Mesendoderm (in vitro differentiated cells): ENCODE results near the gene P2RX6.

Experiments used
- DNase-seq: peaks from one replicate; pipeline ENCODE4 v3.0.0; 2013
- H2AK5ac ChIP-seq: 2 replicates; pipeline ENCODE4 v1.6.1; 2013; ENCODE audit warnings: low read length, inconsistent platforms
- H2BK120ac ChIP-seq: 2 replicates; pipeline ENCODE4 v1.6.1; 2013; ENCODE audit warnings: low read depth, mild to moderate bottlenecking, low read length, moderate library complexity, mixed read lengths
- H2BK15ac ChIP-seq: replicated peaks from 2 replicates; pipeline ENCODE4 v1.6.1; 2013; ENCODE audit warnings: low read depth, mild to moderate bottlenecking, moderate library complexity
- H2BK5ac ChIP-seq: 2 replicates; pipeline ENCODE4 v1.6.1; 2013; ENCODE audit warnings: low read length, inconsistent platforms
- H3K18ac ChIP-seq: 2 replicates; pipeline ENCODE4 v1.6.1; 2013; ENCODE audit warnings: mild to moderate bottlenecking, low read length, mixed read lengths
- H3K23ac ChIP-seq: one replicate; pipeline ENCODE4 v1.6.1; 2013; ENCODE audit warnings: low read length
- H3K27ac ChIP-seq: 2 replicates; pipeline ENCODE4 v1.5.1; 2013; ENCODE audit warnings: low read depth, mild to moderate bottlenecking, inconsistent platforms, low read length, moderate library complexity
- H3K27me3 ChIP-seq: 2 replicates; pipeline ENCODE4 v1.6.1; 2013; ENCODE audit warnings: low read length, control low read depth, mild to moderate bottlenecking, inconsistent platforms; ENCODE audit not compliant: insufficient read depth, poor library complexity
- H3K36me3 ChIP-seq: 2 replicates; pipeline ENCODE4 v1.6.1; 2013; ENCODE audit warnings: low read length, inconsistent platforms; ENCODE audit not compliant: control insufficient read depth, insufficient read depth
- H3K4ac ChIP-seq: one replicate; pipeline ENCODE4 v1.6.1; 2013; ENCODE audit warnings: low read depth, mild to moderate bottlenecking, low read length, moderate library complexity
- H3K4me1 ChIP-seq: 2 replicates; pipeline ENCODE4 v1.6.1; 2013; ENCODE audit warnings: low read depth, low read length, inconsistent platforms; ENCODE audit not compliant: control insufficient read depth
- H3K4me2 ChIP-seq: 2 replicates; pipeline ENCODE4 v1.6.1; 2013; ENCODE audit warnings: low read length
- H3K4me3 ChIP-seq: 2 replicates; pipeline ENCODE4 v1.5.1; 2013; ENCODE audit warnings: mild to moderate bottlenecking, low read length
- H3K56ac ChIP-seq: one replicate; pipeline ENCODE4 v1.6.1; 2013; ENCODE audit warnings: low read length
- H3K79me1 ChIP-seq: 2 replicates; pipeline ENCODE4 v1.6.1; 2013; ENCODE audit warnings: low read length, inconsistent platforms
- H3K79me2 ChIP-seq: 2 replicates; pipeline ENCODE4 v1.6.1; 2013; ENCODE audit warnings: mild to moderate bottlenecking, low read length; ENCODE audit not compliant: control insufficient read depth, insufficient read depth
- H3K9ac ChIP-seq: 2 replicates; pipeline ENCODE4 v1.6.1; 2013; ENCODE audit warnings: low read length, inconsistent platforms
- H4K5ac ChIP-seq: one replicate; pipeline ENCODE4 v1.6.1; 2013; ENCODE audit warnings: low read length
- H4K8ac ChIP-seq: one replicate; pipeline ENCODE4 v1.6.1; 2013; ENCODE audit warnings: low read depth, mild to moderate bottlenecking, control low read depth, low read length, moderate library complexity
- WGBS: extraction: QIAGEN DNeasy Blood & Tissue Kit; methylation state at CpG from one replicate; pipeline ENCODE4 v1.1.7; 2013; ENCODE audit warnings: low lambda C conversion rate, missing lambda C conversion rate; ENCODE audit not compliant: insufficient coverage; ENCODE audit errors: extremely low coverage; 5-methylcytosine and 5-hydroxymethylcytosine counted together

Gene P2RX6

DNA sequence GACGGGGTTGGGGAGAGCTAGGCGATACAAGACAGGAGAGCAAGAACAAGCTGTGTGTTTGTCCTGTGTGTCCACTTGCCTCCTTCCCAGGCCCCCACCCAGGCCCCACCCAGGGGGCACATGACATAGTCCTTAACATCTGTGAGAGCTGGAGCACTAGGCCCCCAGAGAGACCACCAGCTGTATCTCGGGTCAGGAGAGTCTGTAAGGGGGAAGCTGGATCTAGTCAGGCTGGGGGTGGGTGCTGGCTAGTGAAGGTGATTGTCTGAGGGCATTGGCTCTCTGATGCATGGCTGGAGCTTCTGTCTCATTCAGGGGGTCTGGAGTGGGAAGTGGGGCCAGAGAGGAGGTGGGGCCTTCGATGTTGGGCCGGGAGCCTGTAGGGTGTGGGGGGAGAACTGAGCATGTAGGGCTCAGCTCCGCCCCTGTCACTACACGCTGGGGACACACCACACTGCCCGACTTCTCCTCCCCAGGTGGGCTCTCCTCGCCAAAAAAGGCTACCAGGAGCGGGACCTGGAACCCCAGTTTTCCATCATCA is 571 bp downstream of the P2RX6 start:
- Histone ChIP-seq H3K36me3 (no peaks in the 10 kb centered on the region), H3K4me1 (peaks cover 5% of the 10 kb centered on the region), H3K27me3 (no peaks in the 10 kb centered on the region), H2BK5ac (no peak overlapping the region), H3K79me1 (peaks cover 2% of the 10 kb centered on the region), H4K8ac (no peak overlapping the region), H3K79me2 (no peaks in the 10 kb centered on the region), H3K18ac (no peak overlapping the region), H3K9ac (no peak overlapping the region), H3K27ac (no peak overlapping the region), H3K4ac (no peak overlapping the region), H3K4me2 (no peak overlapping the region), H2BK15ac (no peak overlapping the region), H3K23ac (no peak overlapping the region), H3K4me3 (no peak overlapping the region), H2AK5ac (no peak overlapping the region), H3K56ac (peak overlapping the region; percentile 65), H2BK120ac (no peak overlapping the region), H4K5ac (no peak overlapping the region)
- no CpG with 5 or more reads among the region's 10 CpGs for WGBS
- DNase-seq = no peak

DNA sequence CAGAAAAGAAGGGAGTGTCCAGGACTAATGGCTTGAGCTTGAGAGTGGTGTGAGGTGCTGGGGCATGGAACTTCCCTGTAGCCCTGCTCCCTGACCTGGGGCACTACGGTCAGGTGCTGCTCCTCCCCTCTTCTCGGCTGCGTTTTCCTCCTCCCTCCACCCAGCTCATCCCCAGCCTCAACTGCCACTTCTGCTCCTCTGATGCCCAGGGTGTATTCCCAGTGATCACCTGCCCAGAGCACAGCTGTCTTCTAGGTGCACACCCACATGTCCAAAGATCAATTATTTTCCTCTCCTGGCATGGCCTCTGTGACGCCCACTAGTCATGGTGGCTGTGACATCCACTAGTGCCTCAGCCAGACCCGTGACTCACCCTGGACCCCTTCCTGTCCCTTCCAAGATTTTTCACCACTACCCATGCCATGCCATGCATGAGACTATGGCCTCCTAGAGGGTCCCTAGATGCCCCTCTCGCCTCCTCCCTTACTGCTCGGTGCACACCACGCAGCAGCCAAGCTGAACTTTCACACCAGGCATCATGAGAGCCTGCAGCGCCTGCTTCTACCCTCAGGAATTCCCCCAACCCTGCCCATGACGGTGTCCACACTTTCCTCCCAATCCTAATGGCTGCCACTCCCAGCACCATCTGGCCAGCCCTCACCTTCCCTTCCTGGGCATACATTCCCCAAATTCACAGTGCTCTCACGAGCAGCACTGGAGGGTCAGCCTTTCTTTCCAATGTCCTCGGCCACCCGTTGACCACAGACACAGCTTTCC is 1.9 kb downstream of the P2RX6 start:
- H3K9ac ChIP-seq = no peak overlapping the region
- no peaks in the 10 kb centered on the region for H3K27me3 ChIP-seq
- H3K23ac ChIP-seq = no peak overlapping the region
- no peak overlapping the region for H4K5ac ChIP-seq
- H3K18ac ChIP-seq = no peak overlapping the region
- H3K4ac ChIP-seq = no peak overlapping the region
- no peak overlapping the region for H2AK5ac ChIP-seq
- no peak overlapping the region for H3K4me2 ChIP-seq
- no peak overlapping the region for H2BK120ac ChIP-seq
- H3K4me3 ChIP-seq = no peak overlapping the region
- H3K4me1 ChIP-seq = peaks cover 5% of the 10 kb centered on the region
- H2BK15ac ChIP-seq = no peak overlapping the region
- H3K79me1 ChIP-seq = peaks cover 2% of the 10 kb centered on the region
- no peaks in the 10 kb centered on the region for H3K79me2 ChIP-seq
- H2BK5ac ChIP-seq = no peak overlapping the region
- no peak for DNase-seq
- no peaks in the 10 kb centered on the region for H3K36me3 ChIP-seq
- no CpG with 5 or more reads among the region's 13 CpGs for WGBS
- H3K27ac ChIP-seq = no peak overlapping the region
- peak overlapping the region; percentile 5 for H3K56ac ChIP-seq
- H4K8ac ChIP-seq = no peak overlapping the region

DNA sequence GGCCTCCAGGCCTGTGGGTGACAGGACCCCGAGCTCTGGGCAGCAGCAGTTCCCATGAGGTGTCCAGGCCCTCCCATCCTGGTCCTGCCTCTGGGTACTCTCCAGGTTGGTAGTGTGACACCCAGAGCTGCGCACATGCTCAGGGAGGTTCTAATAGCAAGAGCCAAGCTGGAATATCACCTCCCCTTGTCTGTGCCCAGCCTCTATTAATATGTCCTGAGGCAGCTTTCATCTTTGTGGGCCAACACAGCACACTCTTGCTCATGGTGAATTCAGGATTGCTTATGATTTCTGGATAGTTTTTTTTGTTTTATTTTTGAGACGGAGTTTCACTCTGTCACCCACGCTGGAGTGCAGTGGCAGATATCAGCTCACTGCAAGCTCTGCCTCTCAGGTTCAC is 3.3 kb downstream of the P2RX6 start:
- H3K56ac ChIP-seq = no peak overlapping the region
- H3K36me3 ChIP-seq = no peaks in the 10 kb centered on the region
- no peak overlapping the region for H4K8ac ChIP-seq
- no peak overlapping the region for H2BK120ac ChIP-seq
- no peaks in the 10 kb centered on the region for H3K79me2 ChIP-seq
- no peak overlapping the region for H4K5ac ChIP-seq
- H3K9ac ChIP-seq = no peak overlapping the region
- no peak overlapping the region for H3K23ac ChIP-seq
- no peak overlapping the region for H3K4me3 ChIP-seq
- H3K27me3 ChIP-seq = no peaks in the 10 kb centered on the region
- no peak for DNase-seq
- no peak overlapping the region for H2BK5ac ChIP-seq
- H2AK5ac ChIP-seq = no peak overlapping the region
- peaks cover 5% of the 10 kb centered on the region for H3K4me1 ChIP-seq
- H3K18ac ChIP-seq = no peak overlapping the region
- H2BK15ac ChIP-seq = no peak overlapping the region
- no peak overlapping the region for H3K4me2 ChIP-seq
- H3K27ac ChIP-seq = no peak overlapping the region
- WGBS = no CpG with 5 or more reads among the region's 4 CpGs
- no peak overlapping the region for H3K4ac ChIP-seq
- no peaks in the 10 kb centered on the region for H3K79me1 ChIP-seq

DNA sequence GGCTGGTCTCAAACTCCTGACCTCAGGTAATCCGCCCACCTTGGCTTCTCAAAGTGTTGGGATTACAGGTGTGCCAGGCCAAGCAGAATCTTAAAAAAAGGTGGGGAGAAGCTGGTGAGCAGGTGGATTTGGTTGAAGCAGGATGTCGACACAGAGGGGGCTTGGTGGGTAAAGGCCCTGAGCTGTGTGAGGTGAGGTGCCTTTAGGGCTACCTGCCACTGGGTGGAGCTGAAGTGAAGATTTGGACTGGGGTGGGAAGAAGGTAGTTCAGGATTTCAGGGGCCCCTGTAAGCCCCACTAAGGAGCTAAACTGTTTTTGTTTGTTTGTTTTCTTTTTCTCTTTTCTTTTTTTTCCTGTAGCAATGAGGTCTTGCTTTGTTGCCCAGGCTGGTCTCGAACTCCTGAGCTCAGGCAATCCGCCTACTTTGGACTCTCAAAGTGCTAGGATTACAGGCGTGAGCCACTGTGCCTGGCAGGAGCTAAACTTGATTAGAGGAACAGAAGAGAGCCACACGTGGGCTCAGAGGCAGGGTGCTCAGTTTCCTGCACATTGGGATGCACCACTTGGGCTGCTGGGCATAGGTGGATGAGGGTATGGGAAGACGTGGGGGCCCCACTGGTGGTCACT is 6.0 kb downstream of the P2RX6 start:
- Histone ChIP-seq H2BK15ac (no peak overlapping the region), H2BK120ac (no peak overlapping the region), H3K27ac (no peak overlapping the region), H4K8ac (no peak overlapping the region), H3K4me1 (no peaks in the 10 kb centered on the region), H2BK5ac (no peak overlapping the region), H3K18ac (no peak overlapping the region), H3K27me3 (no peaks in the 10 kb centered on the region), H3K23ac (no peak overlapping the region), H3K79me2 (no peaks in the 10 kb centered on the region), H3K56ac (no peak overlapping the region), H3K4ac (no peak overlapping the region), H3K36me3 (no peaks in the 10 kb centered on the region), H2AK5ac (no peak overlapping the region), H3K4me2 (no peak overlapping the region), H3K79me1 (no peaks in the 10 kb centered on the region), H3K4me3 (no peak overlapping the region), H3K9ac (no peak overlapping the region), H4K5ac (no peak overlapping the region)
- WGBS = no CpG with 5 or more reads among the region's 7 CpGs
- DNase-seq = peak; percentile 58

DNA sequence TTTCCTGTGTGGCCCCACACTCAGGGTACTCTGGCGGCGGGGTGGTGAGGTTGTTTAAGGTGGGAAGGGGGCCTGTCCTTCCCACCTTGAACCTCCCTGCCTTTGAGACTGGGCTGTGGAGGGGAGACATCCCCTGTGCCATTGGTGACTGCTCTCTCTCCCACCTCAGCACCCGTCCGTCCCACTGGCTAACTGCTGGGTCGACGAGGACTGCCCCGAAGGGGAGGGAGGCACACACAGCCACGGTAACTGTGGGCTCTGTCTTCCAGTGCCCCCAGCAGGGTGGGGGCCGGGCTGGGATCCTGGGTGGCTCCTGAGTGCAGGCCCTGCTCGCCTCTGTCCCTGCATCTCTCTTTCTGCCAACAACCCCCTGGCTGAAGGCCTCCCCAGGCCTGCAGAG is 7.5 kb downstream of the P2RX6 start:
- no peak for DNase-seq
- no peak overlapping the region for H3K4me3 ChIP-seq
- no peak overlapping the region for H3K9ac ChIP-seq
- H2BK15ac ChIP-seq = no peak overlapping the region
- H3K36me3 ChIP-seq = no peaks in the 10 kb centered on the region
- H3K27ac ChIP-seq = no peak overlapping the region
- no peak overlapping the region for H4K5ac ChIP-seq
- no peak overlapping the region for H2AK5ac ChIP-seq
- H3K79me2 ChIP-seq = no peaks in the 10 kb centered on the region
- no peak overlapping the region for H4K8ac ChIP-seq
- no peak overlapping the region for H3K4me2 ChIP-seq
- H3K4ac ChIP-seq = no peak overlapping the region
- H3K56ac ChIP-seq = no peak overlapping the region
- no peak overlapping the region for H2BK5ac ChIP-seq
- H3K79me1 ChIP-seq = no peaks in the 10 kb centered on the region
- H3K23ac ChIP-seq = no peak overlapping the region
- H3K27me3 ChIP-seq = no peaks in the 10 kb centered on the region
- H3K4me1 ChIP-seq = no peaks in the 10 kb centered on the region
- no peak overlapping the region for H2BK120ac ChIP-seq
- H3K18ac ChIP-seq = no peak overlapping the region
- no CpG with 5 or more reads among the region's 10 CpGs for WGBS
